Measurements from ENCODE around the gene KCNK17.

The KCNK17 gene, protein sequence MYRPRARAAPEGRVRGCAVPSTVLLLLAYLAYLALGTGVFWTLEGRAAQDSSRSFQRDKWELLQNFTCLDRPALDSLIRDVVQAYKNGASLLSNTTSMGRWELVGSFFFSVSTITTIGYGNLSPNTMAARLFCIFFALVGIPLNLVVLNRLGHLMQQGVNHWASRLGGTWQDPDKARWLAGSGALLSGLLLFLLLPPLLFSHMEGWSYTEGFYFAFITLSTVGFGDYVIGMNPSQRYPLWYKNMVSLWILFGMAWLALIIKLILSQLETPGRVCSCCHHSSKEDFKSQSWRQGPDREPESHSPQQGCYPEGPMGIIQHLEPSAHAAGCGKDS

DNA sequence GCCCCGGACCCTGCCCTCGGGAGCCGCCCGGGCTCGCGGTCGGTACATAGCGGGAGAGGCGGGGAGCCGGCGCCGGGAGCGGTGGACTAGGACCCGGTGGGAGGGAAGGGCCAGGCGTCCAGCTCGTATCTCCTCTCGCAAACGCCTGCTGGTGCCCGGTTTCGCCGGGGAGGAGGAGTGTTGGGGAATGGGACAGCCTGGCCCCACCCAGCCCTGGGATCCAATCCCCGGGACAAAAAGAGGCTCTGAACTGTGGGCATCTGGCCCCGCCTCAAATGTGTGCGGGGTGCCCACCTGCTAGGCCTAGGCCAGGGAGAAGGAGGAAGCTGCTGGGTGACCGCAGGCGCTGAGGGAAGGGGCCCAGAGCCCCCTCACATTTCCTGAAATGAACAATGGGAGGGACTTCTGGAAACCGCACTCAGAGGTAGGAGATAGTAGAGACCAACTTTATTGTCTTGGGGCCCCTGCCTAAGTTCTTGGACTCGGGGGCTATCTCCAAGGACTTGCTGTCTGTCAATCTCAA is at the start of gene KCNK17:
TSS of gene KCNK17 (minus strand) at position 147 of the 523 bp plus-strand sequence. CDS start at position 48, 99 bp downstream.
- no peak for DNase-seq (ENCODE audit: low spot score)

DNA sequence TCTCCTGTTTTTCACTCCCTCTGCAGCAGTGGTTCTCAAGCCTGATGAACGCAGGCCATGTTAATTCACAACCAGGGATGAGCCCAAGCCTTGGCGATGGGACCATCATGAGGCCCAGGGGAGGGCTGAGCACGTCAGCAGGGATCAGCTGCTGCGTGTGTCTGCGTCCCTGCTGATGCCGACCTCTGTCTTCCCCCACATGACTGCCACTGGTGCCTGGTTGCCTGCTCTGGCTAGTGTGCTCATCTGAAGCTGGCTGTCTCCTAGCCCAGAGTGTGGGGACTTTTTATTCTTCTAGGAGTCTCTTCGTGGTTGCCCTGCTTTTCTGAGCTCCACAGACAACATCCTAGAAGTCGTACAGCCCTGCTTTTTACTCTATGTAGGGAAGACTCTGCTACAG is 49.1 kb upstream of the KCNK17 start:
- DNase-seq (ENCODE audit: low spot score), result no peak

DNA sequence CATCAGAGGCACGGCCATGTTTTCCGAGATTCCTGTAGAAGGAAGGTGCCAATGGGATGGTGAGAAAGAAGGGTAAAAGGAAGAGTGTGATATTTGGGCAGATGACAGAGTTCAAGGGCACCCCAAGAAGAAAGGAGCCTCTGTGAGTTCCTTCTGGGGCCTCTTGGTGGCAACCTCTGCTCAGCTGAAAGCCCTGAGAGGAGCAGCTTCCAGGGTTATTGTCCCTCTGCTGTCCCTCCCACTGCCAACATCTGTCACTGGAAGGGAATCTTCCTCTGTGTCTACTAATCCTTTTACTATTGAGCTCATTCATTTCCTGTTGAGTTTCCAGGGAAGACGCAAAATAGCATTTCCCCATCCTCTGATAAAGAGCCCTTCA is 48.3 kb upstream of the KCNK17 start:
- no peak for DNase-seq (ENCODE audit: low spot score)

GRCh38 chr6:39361657-39362486 is 47.7 kb upstream of the KCNK17 start:
- peak; percentile 53 for DNase-seq (ENCODE audit: low spot score)

DNA sequence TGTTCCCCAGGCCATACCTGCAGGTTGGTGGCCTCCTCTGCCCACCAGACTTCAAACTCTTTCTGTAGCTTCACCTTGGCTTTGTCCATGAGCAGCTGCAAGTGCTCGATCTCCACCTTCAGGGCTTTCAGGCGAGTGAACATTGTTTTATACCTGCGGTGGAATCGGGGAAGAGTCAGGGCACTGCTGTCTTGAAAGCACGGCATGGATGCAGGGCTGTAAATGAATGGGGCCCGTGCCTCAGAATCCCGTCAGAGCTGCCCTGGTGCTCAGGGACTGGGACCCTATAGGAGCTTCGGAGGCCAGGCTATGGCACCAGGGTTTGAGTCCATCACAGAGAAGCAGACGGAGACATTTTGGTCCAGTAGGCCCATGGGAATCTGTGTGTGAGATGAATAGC is 46.2 kb upstream of the KCNK17 start:
- no peak for DNase-seq (ENCODE audit: low spot score)

DNA sequence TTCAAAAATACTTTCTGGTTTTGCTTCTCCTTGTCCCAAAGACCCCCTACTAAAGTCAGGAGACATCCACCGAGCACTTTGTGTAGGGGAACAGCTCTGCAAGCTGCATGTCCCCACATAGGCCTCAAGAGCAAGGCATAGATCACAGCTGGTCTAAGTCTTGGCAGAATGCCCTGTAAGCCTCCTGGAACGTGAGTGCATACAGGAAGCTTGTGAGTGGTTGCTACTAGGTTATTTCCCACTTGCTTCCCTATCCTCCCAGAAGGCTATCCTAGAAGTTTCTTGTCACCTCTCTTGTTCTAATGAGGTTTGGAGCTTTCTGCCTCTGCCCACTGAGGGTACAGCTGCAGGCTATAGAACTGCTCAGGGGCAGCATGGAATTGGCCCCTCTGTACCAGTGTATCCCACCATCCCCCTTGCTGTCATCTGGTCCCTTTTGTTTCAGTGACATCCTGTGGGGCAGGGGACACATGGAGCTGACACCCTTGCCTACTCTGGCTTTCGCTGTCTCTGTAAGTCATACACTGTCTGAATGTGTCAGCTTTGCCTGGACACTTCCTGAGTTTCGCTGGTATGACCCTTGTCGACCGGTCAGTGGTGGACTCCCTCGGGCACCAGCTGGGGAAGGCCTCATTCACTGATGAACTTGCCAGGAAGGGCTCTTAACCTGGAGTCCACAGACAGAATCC is 43.9 kb upstream of the KCNK17 start:
- DNase-seq (ENCODE audit: low spot score), result no peak

DNA sequence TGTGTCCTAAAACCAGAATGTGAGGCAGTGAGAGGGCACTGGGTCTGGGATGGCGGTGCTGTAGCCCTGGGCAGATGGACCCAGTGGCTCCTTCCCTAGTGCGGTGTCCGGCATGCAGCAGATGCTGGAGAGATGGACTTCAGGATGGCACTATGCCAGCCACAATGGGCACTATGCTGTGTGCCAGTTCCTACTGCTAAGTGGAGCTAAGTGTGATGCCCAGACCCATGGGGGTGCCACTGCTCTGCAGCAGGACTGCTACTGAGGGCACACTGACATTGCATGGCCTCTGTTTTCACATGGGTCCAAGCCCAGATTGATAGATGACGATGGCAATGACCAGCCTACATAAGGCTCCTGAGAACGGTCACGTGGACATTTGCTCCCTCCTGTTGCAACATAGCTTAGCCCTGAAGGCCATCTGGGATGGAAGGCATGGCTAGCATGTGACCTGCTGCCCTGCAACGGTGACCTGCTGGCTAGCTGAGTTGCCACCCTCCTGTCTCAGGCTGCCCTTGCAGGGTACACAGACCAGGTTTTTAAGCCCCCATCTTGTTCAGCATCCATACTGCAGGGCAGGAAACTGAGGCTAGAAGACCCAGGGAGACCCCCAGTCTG is 39.6 kb upstream of the KCNK17 start:
- no peak for DNase-seq (ENCODE audit: low spot score)

- no peak for DNase-seq (ENCODE audit: low spot score)
These were observed 36.7 kb upstream of the KCNK17 start for GRCh38 chr6:39350723-39351505.

DNA sequence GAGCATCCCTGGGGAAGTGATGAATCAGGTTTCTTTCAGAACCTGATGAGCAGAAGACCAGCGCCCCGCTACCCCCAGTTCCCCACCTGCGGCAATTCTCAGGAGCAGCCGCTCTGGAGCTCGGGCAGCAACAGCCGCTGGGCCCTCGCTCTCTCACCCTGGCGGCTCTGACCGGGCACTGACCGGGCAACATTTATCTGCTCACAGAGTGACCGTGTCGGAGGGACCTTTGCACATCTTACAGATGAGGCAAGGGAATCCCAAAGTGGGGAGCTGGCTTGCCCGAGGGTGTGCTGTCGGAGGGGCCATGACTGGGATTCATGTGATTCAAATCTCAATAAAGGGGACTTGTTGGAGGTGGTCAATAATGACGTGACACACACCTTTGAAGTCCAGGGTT is 34.5 kb upstream of the KCNK17 start:
- no peak for DNase-seq (ENCODE audit: low spot score)

- DNase-seq (ENCODE audit: low spot score), result peak; percentile 57
These were observed 33.8 kb upstream of the KCNK17 start for GRCh38 chr6:39347906-39348585.

DNA sequence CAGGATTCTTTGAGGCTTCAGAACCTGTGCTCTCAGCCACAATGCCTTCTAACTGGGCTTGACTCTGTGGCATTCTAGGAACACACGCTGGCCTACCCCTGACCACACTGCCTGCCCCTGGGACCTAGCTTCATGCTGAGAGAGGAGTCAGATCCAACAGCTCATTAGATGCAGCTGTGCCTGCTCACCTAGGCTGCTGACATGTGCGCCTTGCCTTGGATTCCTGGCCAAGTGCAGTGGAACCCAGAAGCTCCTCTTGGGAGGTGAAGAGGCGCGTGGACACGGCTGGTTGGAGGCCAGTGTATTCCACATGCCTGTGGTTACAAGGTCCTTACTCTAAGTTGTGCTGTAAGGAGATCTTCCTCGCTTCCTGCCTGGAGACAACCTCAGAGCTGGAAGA is 33.0 kb upstream of the KCNK17 start:
- no peak for DNase-seq (ENCODE audit: low spot score)

GRCh38 chr6:39344821-39345280 is 30.6 kb upstream of the KCNK17 start:
- DNase-seq (ENCODE audit: low spot score), result no peak

GRCh38 chr6:39343396-39343870 is 29.2 kb upstream of the KCNK17 start:
- DNase-seq (ENCODE audit: low spot score), result no peak

- DNase-seq (ENCODE audit: low spot score), result no peak
These were observed 28.6 kb upstream of the KCNK17 start for GRCh38 chr6:39342692-39343395.

DNA sequence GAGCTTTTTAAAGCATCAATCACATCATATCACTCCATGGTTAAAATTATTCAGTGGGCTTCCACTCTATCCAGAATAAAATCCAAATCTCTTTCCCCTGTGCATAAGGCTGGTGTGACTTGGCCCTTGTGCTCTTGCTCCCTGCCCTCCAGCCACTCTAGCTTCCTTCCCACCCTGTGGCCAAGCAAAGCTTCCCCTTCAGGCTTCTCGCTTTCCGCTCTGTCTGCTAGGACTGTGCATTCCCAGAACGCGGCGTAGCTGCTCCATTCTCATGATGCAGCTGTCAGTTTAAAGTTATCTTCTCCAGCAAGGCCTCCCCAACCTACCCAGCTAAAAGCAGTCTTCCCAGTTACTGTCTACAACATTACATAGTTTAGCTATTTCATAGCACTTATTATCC is 27.7 kb upstream of the KCNK17 start:
- DNase-seq (ENCODE audit: low spot score), result no peak

- DNase-seq (ENCODE audit: low spot score), result no peak
These were observed 27.1 kb upstream of the KCNK17 start for GRCh38 chr6:39341352-39341751.

GRCh38 chr6:39339868-39340550 is 25.8 kb upstream of the KCNK17 start:
- no peak for DNase-seq (ENCODE audit: low spot score)

- no peak for DNase-seq (ENCODE audit: low spot score)
These were observed 25.1 kb upstream of the KCNK17 start for GRCh38 chr6:39339096-39339867.
